ENCODE results near the gene SLC16A8. TPM values are rescaled to one million over a fixed set of nuclear protein-coding genes. Genes with fewer than 3 reads are reported as not detected.
"Not testable (repeated sequence)": the region's sequence is repeated elsewhere in the genome, so short reads cannot be mapped to it uniquely, and the experiment has no call there.

Gene SLC16A8
- total and polyA plus RNA-seq, 2 donors (not counting 1 experiment from before 2014, with no cell fraction given): not detected

- ChIA-PET POLR2A (no interaction called here), CTCF (no interaction called here)
- ATAC-seq (ENCODE audit: low read depth) (no peak), DNase-seq (no peak)
- Histone ChIP-seq H3K4me3 (ENCODE audit: control extremely low read depth in 1 of 5, extremely low read depth in 1 of 5, insufficient read depth in 1 of 5, low read depth in 2 of 5, low read length in 4 of 5) (no peak overlapping the region), H3K4me1 (ENCODE audit: control insufficient read depth in 2 of 2, insufficient read depth in 2 of 2, low read length in 2 of 2) (peaks cover 0 to 5% of the 10 kb centered on the region in 2 donors), H3K27ac (ENCODE audit: low read length in 2 of 2) (no peak overlapping the region), H2AFZ (ENCODE audit: insufficient read depth, low read depth, low read length, poor library complexity, severe bottlenecking) (no peak overlapping the region), H3K9ac (ENCODE audit: low read length) (no peak overlapping the region), H3K9me3 (ENCODE audit: control extremely low read depth in 1 of 3, control insufficient read depth in 2 of 3, insufficient read depth in 1 of 3, low read length in 2 of 3) (no peaks in the 10 kb centered on the region), H3K36me3 (replicated peaks in 1 of 2; ENCODE audit: control extremely low read depth in 1 of 2, control insufficient read depth in 1 of 2, extremely low read depth in 1 of 2, insufficient read depth in 2 of 2, low read length in 1 of 2) (no peaks in the 10 kb centered on the region), H3K79me2 (ENCODE audit: control insufficient read depth, insufficient read depth, low read length) (no peaks in the 10 kb centered on the region), H4K20me1 (ENCODE audit: control insufficient read depth, insufficient read depth, low read length, poor library complexity, severe bottlenecking) (no peaks in the 10 kb centered on the region), H3K4me2 (replicated peaks; ENCODE audit: low read depth, low read length, poor library complexity, severe bottlenecking) (no peak overlapping the region), H3K27me3 (replicated peaks in 1 of 4; ENCODE audit: control extremely low read depth in 1 of 4, control insufficient read depth in 3 of 4, insufficient read depth in 4 of 4, low read length in 3 of 4) (no peaks in the 10 kb centered on the region)
- H3K27me3 Mint-ChIP-seq: peaks cover 16% of the 10 kb centered on the region
- TF ChIP-seq EZH2 (IDR thresholded peaks at IDR 0.05; ENCODE audit: borderline replicate concordance, insufficient read depth, low read depth, low read length, poor library complexity, severe bottlenecking) (no peak), CTCF (IDR thresholded peaks at IDR 0.05) (no peak)
- H3K4me3 Mint-ChIP-seq: no peak overlapping the region
- H3K9me3 Mint-ChIP-seq (ENCODE audit: insufficient read depth): no peaks in the 10 kb centered on the region
- WGBS (ENCODE audit: insufficient coverage): 95% methylated on average over 46 of the region's 46 CpGs
- peaks cover 5% of the 10 kb centered on the region for H3K4me1 Mint-ChIP-seq
- no peak overlapping the region for H3K27ac Mint-ChIP-seq
- intact Hi-C loops (cut with micrococcal nuclease): no loop called here
Observed at GRCh38 chr22:38038890-38039812, 44.8 kb downstream of the SLC16A8 start.

GRCh38 chr22:38038426-38038825 lies 45.6 kb downstream of the SLC16A8 start:
- H3K79me2 ChIP-seq (ENCODE audit: control insufficient read depth, insufficient read depth, low read length): no peaks in the 10 kb centered on the region
- no peak overlapping the region for H2AFZ ChIP-seq (ENCODE audit: insufficient read depth, low read depth, low read length, poor library complexity, severe bottlenecking)
- ChIA-PET POLR2A (no interaction called here), CTCF (no interaction called here)
- H4K20me1 ChIP-seq (ENCODE audit: control insufficient read depth, insufficient read depth, low read length, poor library complexity, severe bottlenecking): no peaks in the 10 kb centered on the region
- H3K4me2 ChIP-seq (replicated peaks; ENCODE audit: low read depth, low read length, poor library complexity, severe bottlenecking): no peak overlapping the region
- DNase-seq: no peak
- no peak overlapping the region for H3K27ac ChIP-seq (ENCODE audit: low read length in 2 of 2)
- Mint-ChIP-seq H3K27me3 (peaks cover 16% of the 10 kb centered on the region), H3K27ac (no peak overlapping the region), H3K4me3 (no peak overlapping the region), H3K4me1 (peaks cover 5% of the 10 kb centered on the region), H3K9me3 (ENCODE audit: insufficient read depth) (no peaks in the 10 kb centered on the region)
- peaks cover 0 to 5% of the 10 kb centered on the region in 2 donors for H3K4me1 ChIP-seq (ENCODE audit: control insufficient read depth in 2 of 2, insufficient read depth in 2 of 2, low read length in 2 of 2)
- no peak for TF ChIP-seq EZH2 (IDR thresholded peaks at IDR 0.05; ENCODE audit: borderline replicate concordance, insufficient read depth, low read depth, low read length, poor library complexity, severe bottlenecking)
- no peaks in the 10 kb centered on the region for H3K36me3 ChIP-seq (replicated peaks in 1 of 2; ENCODE audit: control extremely low read depth in 1 of 2, control insufficient read depth in 1 of 2, extremely low read depth in 1 of 2, insufficient read depth in 2 of 2, low read length in 1 of 2)
- H3K27me3 ChIP-seq (replicated peaks in 1 of 4; ENCODE audit: control extremely low read depth in 1 of 4, control insufficient read depth in 3 of 4, insufficient read depth in 4 of 4, low read length in 3 of 4): no peaks in the 10 kb centered on the region
- intact Hi-C loops (cut with micrococcal nuclease): no loop called here
- H3K9ac ChIP-seq (ENCODE audit: low read length): no peak overlapping the region
- no peak for ATAC-seq (ENCODE audit: low read depth)
- no peak overlapping the region for H3K4me3 ChIP-seq (ENCODE audit: control extremely low read depth in 1 of 5, extremely low read depth in 1 of 5, insufficient read depth in 1 of 5, low read depth in 2 of 5, low read length in 4 of 5)
- WGBS (ENCODE audit: insufficient coverage): 91% methylated on average over 19 of the region's 23 CpGs
- no peaks in the 10 kb centered on the region for H3K9me3 ChIP-seq (ENCODE audit: control extremely low read depth in 1 of 3, control insufficient read depth in 2 of 3, insufficient read depth in 1 of 3, low read length in 2 of 3)

- H3K4me2 ChIP-seq (replicated peaks; ENCODE audit: low read depth, low read length, poor library complexity, severe bottlenecking); H2AFZ ChIP-seq (ENCODE audit: insufficient read depth, low read depth, low read length, poor library complexity, severe bottlenecking); H3K4me1 Mint-ChIP-seq; H3K27ac ChIP-seq (ENCODE audit: low read length in 2 of 2); H3K9me3 Mint-ChIP-seq (ENCODE audit: insufficient read depth); POLR2A ChIA-PET; H3K27ac Mint-ChIP-seq; H3K79me2 ChIP-seq (ENCODE audit: control insufficient read depth, insufficient read depth, low read length); ATAC-seq (ENCODE audit: low read depth); H3K9ac ChIP-seq (ENCODE audit: low read length); H3K27me3 ChIP-seq (replicated peaks in 1 of 4; ENCODE audit: control extremely low read depth in 1 of 4, control insufficient read depth in 3 of 4, insufficient read depth in 4 of 4, low read length in 3 of 4); H3K4me3 Mint-ChIP-seq; H3K36me3 ChIP-seq (replicated peaks in 1 of 2; ENCODE audit: control extremely low read depth in 1 of 2, control insufficient read depth in 1 of 2, extremely low read depth in 1 of 2, insufficient read depth in 2 of 2, low read length in 1 of 2); H3K9me3 ChIP-seq (ENCODE audit: control extremely low read depth in 1 of 3, control insufficient read depth in 2 of 3, insufficient read depth in 1 of 3, low read length in 2 of 3); DNase-seq; H4K20me1 ChIP-seq (ENCODE audit: control insufficient read depth, insufficient read depth, low read length, poor library complexity, severe bottlenecking); intact Hi-C loops (cut with micrococcal nuclease); H3K4me1 ChIP-seq (ENCODE audit: control insufficient read depth in 2 of 2, insufficient read depth in 2 of 2, low read length in 2 of 2); H3K4me3 ChIP-seq (ENCODE audit: control extremely low read depth in 1 of 5, extremely low read depth in 1 of 5, insufficient read depth in 1 of 5, low read depth in 2 of 5, low read length in 4 of 5): not testable (repeated sequence)
- 96% methylated on average over 5 of the region's 13 CpGs for WGBS (ENCODE audit: insufficient coverage)
- H3K27me3 Mint-ChIP-seq: peaks cover 16% of the 10 kb centered on the region
- CTCF ChIA-PET: interaction anchor here (0.6 kb wide), 1 partner anchor 486 kb away, joined by 3 read pairs; no protein-coding TSS in a partner anchor
Observed at GRCh38 chr22:38037367-38038150, 46.4 kb downstream of the SLC16A8 start.
